Retinal pigment epithelial cell (primary cell): ENCODE measurements around the gene ATXN7L1.

Source experiments
- DNase-seq: peaks from one replicate; pipeline ENCODE4 v3.0.0-alpha.2; 2010; ENCODE audit warnings: low read depth
- H3K4me3 ChIP-seq: 2 replicates; pipeline ENCODE4 v1.5.1; 2011; ENCODE audit warnings: mild to moderate bottlenecking, low read length, control low read depth, moderate library complexity
- CTCF ChIP-seq: conservative IDR thresholded peaks from 2 replicates; pipeline ENCODE4 v1.5.1; 2011; ENCODE audit warnings: low read depth, low read length, control low read depth, inconsistent platforms

ATXN7L1 gene

GRCh38 chr7:105816266-105816843, 60.0 kb downstream of the ATXN7L1 start:
- TF ChIP-seq CTCF, result no peak
- no peak overlapping the region for H3K4me3 ChIP-seq
- DNase-seq, result no peak

- DNase-seq, result no peak
- TF ChIP-seq CTCF, result no peak
- no peak overlapping the region for H3K4me3 ChIP-seq
Measured at GRCh38 chr7:105815576-105815975, 60.8 kb downstream of the ATXN7L1 start.

- DNase-seq, result no peak
- no peak overlapping the region for H3K4me3 ChIP-seq
- no peak for TF ChIP-seq CTCF
Measured at GRCh38 chr7:105814481-105814880, 61.9 kb downstream of the ATXN7L1 start.

GRCh38 chr7:105811189-105811847, 65.1 kb downstream of the ATXN7L1 start:
- no peak for TF ChIP-seq CTCF
- H3K4me3 ChIP-seq, result no peak overlapping the region

GRCh38 chr7:105810556-105810955, 65.8 kb downstream of the ATXN7L1 start:
- no peak for TF ChIP-seq CTCF
- H3K4me3 ChIP-seq, result no peak overlapping the region
- DNase-seq, result no peak

More at GRCh38 chr7:105811189-105811847, 65.1 kb downstream of the ATXN7L1 start:
- no peak for DNase-seq

GRCh38 chr7:105808703-105809590, 67.5 kb downstream of the ATXN7L1 start:
- DNase-seq, result no peak
- no peak overlapping the region for H3K4me3 ChIP-seq
- no peak for TF ChIP-seq CTCF
